Astrocyte (in vitro differentiated cells and primary cell): ENCODE results near the gene DAZL.

ENCODE experiments used
- EZH2 ChIP-seq: IDR thresholded peaks from 2 replicates; pipeline ENCODE4 v1.6.1; 2012; ENCODE audit warnings: mild to moderate bottlenecking, low read length, inconsistent platforms; ENCODE audit not compliant: insufficient read depth
- TF ChIP-seq, protein P1 (sequence below): IDR thresholded peaks from 2 replicates; pipeline ENCODE4 v1.5.1; 2011; ENCODE audit warnings: low read depth, mild to moderate bottlenecking, inconsistent platforms, low read length, moderate library complexity; ENCODE audit not compliant: insufficient read depth

DNA sequence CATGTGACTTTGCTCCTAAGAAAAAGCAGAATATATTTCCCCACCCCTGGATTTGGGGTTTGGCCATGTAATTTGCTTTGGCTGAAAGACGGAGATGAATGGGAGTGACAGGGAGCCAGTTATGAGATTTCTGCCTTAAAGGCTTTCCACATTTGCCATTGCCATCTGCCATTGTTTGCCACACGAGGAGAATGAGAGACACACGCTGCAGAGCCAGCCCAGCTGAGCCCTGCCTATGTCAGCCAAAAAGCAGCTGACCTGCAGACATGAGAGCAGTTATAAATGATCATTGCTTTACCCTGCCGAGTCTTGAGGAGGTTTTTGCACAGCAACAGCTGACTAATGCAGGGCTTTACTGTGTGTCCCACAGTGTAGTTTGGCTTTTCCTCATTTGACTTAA is 51.1 kb downstream of the DAZL start:
- TF ChIP-seq EZH2 = no peak
- TF ChIP-seq, protein P1, sequence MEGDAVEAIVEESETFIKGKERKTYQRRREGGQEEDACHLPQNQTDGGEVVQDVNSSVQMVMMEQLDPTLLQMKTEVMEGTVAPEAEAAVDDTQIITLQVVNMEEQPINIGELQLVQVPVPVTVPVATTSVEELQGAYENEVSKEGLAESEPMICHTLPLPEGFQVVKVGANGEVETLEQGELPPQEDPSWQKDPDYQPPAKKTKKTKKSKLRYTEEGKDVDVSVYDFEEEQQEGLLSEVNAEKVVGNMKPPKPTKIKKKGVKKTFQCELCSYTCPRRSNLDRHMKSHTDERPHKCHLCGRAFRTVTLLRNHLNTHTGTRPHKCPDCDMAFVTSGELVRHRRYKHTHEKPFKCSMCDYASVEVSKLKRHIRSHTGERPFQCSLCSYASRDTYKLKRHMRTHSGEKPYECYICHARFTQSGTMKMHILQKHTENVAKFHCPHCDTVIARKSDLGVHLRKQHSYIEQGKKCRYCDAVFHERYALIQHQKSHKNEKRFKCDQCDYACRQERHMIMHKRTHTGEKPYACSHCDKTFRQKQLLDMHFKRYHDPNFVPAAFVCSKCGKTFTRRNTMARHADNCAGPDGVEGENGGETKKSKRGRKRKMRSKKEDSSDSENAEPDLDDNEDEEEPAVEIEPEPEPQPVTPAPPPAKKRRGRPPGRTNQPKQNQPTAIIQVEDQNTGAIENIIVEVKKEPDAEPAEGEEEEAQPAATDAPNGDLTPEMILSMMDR = no peak
